Measurements from ENCODE around the gene KRT35.

The KRT35 gene

DNA sequence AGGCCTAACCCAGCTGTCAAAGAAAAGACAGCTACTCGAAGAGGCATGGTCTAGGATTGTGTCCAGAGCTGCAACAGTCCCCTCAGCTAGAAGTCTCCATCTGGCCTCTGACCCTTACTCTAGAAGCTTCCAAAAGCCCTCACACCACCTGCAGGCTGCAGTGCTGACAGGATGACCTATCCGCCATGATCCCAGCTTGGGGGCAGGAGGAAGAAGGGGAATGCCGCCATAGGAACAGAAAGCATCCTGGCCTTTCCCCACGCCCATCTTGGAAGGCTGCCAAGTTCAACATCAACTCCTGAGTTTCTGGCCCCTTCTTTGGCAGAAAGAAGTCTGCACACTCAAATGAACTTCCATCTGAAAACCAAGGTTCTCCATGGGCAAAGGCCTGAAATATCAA, 11.8 kb upstream of the KRT35 start (continued):
- TF ChIP-seq OVOL3 (tag by site-specific recombination; IDR thresholded peaks at IDR 0.05) (no peak), ZSCAN30 (tag by site-specific recombination; IDR thresholded peaks at IDR 0.05) (no peak), ZBTB20 (tag by site-specific recombination; IDR thresholded peaks at IDR 0.05) (peak; percentile 15; the same call in 1 of the 2 replicates), ZNF274 (IDR thresholded peaks at IDR 0.05; ENCODE audit: low read length) (no peak), ZNF274 (tag by site-specific recombination; IDR thresholded peaks at IDR 0.05; ENCODE audit: borderline replicate concordance) (no peak), ZFP41 (tag by site-specific recombination; IDR thresholded peaks at IDR 0.05; ENCODE audit: borderline replicate concordance) (no peak), ZIC2 (tag by site-specific recombination; IDR thresholded peaks at IDR 0.05) (peak; percentile 29; the same call in 1 of the 2 replicates), ZNF776 (tag by site-specific recombination; IDR thresholded peaks at IDR 0.05; ENCODE audit: borderline replicate concordance) (no peak), ZNF354C (tag by site-specific recombination; IDR thresholded peaks at IDR 0.05; ENCODE audit: borderline replicate concordance, low read depth) (no peak), ZBTB8A (tag by site-specific recombination; IDR thresholded peaks at IDR 0.05) (no peak), ZNF521 (tag by site-specific recombination; IDR thresholded peaks at IDR 0.05) (no peak), ZNF433 (tag by site-specific recombination; IDR thresholded peaks at IDR 0.05; ENCODE audit: low read depth) (no peak), ZNF175 (tag by site-specific recombination; IDR thresholded peaks at IDR 0.05) (no peak), YY1 (tag by site-specific recombination; IDR thresholded peaks at IDR 0.05) (0 out of 2 replicates have a peak, but pooled peaks have one; percentile 30), YY2 (tag by site-specific recombination; IDR thresholded peaks at IDR 0.05) (peak; percentile 63), ZNF19 (tag by site-specific recombination; IDR thresholded peaks at IDR 0.05; ENCODE audit: low read depth) (no peak), ZNF843 (tag by site-specific recombination; IDR thresholded peaks at IDR 0.05) (no peak), MEIS1 (CRISPR knock-in tag; IDR thresholded peaks at IDR 0.05; ENCODE audit: borderline replicate concordance) (no peak), ZNF37A (tag by site-specific recombination; IDR thresholded peaks at IDR 0.05) (no peak), ZNF792 (tag by site-specific recombination; IDR thresholded peaks at IDR 0.05) (no peak)
- TF ChIP-seq, protein P1, sequence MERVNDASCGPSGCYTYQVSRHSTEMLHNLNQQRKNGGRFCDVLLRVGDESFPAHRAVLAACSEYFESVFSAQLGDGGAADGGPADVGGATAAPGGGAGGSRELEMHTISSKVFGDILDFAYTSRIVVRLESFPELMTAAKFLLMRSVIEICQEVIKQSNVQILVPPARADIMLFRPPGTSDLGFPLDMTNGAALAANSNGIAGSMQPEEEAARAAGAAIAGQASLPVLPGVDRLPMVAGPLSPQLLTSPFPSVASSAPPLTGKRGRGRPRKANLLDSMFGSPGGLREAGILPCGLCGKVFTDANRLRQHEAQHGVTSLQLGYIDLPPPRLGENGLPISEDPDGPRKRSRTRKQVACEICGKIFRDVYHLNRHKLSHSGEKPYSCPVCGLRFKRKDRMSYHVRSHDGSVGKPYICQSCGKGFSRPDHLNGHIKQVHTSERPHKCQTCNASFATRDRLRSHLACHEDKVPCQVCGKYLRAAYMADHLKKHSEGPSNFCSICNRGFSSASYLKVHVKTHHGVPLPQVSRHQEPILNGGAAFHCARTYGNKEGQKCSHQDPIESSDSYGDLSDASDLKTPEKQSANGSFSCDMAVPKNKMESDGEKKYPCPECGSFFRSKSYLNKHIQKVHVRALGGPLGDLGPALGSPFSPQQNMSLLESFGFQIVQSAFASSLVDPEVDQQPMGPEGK (tag by site-specific recombination; IDR thresholded peaks at IDR 0.05): peak; percentile 14; the same call in 1 of the 2 replicates
- TF ChIP-seq, protein P2, sequence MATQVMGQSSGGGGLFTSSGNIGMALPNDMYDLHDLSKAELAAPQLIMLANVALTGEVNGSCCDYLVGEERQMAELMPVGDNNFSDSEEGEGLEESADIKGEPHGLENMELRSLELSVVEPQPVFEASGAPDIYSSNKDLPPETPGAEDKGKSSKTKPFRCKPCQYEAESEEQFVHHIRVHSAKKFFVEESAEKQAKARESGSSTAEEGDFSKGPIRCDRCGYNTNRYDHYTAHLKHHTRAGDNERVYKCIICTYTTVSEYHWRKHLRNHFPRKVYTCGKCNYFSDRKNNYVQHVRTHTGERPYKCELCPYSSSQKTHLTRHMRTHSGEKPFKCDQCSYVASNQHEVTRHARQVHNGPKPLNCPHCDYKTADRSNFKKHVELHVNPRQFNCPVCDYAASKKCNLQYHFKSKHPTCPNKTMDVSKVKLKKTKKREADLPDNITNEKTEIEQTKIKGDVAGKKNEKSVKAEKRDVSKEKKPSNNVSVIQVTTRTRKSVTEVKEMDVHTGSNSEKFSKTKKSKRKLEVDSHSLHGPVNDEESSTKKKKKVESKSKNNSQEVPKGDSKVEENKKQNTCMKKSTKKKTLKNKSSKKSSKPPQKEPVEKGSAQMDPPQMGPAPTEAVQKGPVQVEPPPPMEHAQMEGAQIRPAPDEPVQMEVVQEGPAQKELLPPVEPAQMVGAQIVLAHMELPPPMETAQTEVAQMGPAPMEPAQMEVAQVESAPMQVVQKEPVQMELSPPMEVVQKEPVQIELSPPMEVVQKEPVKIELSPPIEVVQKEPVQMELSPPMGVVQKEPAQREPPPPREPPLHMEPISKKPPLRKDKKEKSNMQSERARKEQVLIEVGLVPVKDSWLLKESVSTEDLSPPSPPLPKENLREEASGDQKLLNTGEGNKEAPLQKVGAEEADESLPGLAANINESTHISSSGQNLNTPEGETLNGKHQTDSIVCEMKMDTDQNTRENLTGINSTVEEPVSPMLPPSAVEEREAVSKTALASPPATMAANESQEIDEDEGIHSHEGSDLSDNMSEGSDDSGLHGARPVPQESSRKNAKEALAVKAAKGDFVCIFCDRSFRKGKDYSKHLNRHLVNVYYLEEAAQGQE (tag by site-specific recombination; IDR thresholded peaks at IDR 0.05): no peak
- TF ChIP-seq, protein P3, sequence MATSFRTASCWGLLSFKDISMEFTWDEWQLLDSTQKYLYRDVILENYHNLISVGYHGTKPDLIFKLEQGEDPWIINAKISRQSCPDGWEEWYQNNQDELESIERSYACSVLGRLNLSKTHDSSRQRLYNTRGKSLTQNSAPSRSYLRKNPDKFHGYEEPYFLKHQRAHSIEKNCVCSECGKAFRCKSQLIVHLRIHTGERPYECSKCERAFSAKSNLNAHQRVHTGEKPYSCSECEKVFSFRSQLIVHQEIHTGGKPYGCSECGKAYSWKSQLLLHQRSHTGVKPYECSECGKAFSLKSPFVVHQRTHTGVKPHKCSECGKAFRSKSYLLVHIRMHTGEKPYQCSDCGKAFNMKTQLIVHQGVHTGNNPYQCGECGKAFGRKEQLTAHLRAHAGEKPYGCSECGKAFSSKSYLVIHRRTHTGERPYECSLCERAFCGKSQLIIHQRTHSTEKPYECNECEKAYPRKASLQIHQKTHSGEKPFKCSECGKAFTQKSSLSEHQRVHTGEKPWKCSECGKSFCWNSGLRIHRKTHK (tag by site-specific recombination; IDR thresholded peaks at IDR 0.05): no peak
- TF ChIP-seq, protein P4, sequence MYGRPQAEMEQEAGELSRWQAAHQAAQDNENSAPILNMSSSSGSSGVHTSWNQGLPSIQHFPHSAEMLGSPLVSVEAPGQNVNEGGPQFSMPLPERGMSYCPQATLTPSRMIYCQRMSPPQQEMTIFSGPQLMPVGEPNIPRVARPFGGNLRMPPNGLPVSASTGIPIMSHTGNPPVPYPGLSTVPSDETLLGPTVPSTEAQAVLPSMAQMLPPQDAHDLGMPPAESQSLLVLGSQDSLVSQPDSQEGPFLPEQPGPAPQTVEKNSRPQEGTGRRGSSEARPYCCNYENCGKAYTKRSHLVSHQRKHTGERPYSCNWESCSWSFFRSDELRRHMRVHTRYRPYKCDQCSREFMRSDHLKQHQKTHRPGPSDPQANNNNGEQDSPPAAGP (tag by site-specific recombination; IDR thresholded peaks at IDR 0.05): no peak
- TF ChIP-seq, protein P5, sequence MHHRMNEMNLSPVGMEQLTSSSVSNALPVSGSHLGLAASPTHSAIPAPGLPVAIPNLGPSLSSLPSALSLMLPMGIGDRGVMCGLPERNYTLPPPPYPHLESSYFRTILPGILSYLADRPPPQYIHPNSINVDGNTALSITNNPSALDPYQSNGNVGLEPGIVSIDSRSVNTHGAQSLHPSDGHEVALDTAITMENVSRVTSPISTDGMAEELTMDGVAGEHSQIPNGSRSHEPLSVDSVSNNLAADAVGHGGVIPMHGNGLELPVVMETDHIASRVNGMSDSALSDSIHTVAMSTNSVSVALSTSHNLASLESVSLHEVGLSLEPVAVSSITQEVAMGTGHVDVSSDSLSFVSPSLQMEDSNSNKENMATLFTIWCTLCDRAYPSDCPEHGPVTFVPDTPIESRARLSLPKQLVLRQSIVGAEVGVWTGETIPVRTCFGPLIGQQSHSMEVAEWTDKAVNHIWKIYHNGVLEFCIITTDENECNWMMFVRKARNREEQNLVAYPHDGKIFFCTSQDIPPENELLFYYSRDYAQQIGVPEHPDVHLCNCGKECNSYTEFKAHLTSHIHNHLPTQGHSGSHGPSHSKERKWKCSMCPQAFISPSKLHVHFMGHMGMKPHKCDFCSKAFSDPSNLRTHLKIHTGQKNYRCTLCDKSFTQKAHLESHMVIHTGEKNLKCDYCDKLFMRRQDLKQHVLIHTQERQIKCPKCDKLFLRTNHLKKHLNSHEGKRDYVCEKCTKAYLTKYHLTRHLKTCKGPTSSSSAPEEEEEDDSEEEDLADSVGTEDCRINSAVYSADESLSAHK (tag by site-specific recombination; IDR thresholded peaks at IDR 0.05): no peak
- TF ChIP-seq, protein P6, sequence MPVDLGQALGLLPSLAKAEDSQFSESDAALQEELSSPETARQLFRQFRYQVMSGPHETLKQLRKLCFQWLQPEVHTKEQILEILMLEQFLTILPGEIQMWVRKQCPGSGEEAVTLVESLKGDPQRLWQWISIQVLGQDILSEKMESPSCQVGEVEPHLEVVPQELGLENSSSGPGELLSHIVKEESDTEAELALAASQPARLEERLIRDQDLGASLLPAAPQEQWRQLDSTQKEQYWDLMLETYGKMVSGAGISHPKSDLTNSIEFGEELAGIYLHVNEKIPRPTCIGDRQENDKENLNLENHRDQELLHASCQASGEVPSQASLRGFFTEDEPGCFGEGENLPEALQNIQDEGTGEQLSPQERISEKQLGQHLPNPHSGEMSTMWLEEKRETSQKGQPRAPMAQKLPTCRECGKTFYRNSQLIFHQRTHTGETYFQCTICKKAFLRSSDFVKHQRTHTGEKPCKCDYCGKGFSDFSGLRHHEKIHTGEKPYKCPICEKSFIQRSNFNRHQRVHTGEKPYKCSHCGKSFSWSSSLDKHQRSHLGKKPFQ (tag by site-specific recombination; IDR thresholded peaks at IDR 0.05): no peak
- TF ChIP-seq, protein P7, sequence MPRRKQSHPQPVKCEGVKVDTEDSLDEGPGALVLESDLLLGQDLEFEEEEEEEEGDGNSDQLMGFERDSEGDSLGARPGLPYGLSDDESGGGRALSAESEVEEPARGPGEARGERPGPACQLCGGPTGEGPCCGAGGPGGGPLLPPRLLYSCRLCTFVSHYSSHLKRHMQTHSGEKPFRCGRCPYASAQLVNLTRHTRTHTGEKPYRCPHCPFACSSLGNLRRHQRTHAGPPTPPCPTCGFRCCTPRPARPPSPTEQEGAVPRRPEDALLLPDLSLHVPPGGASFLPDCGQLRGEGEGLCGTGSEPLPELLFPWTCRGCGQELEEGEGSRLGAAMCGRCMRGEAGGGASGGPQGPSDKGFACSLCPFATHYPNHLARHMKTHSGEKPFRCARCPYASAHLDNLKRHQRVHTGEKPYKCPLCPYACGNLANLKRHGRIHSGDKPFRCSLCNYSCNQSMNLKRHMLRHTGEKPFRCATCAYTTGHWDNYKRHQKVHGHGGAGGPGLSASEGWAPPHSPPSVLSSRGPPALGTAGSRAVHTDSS (tag by site-specific recombination; IDR thresholded peaks at IDR 0.05): no peak
